ENCODE results near the gene GAST. TPM values are rescaled to one million over a fixed set of nuclear protein-coding genes. Genes with fewer than 3 reads are reported as not detected.

GAST gene
- total RNA-seq, 1 experiment from 2014 or later = not detected

GRCh38 chr17:41751288-41751687 is 39.2 kb downstream of the GAST start:
- CTCF ChIA-PET = interaction anchor here (1.3 kb wide), 1 partner anchor 35 kb away, joined by 3 read pairs; the partner anchor contains the start of gene JUP
- Histone ChIP-seq H3K27ac (ENCODE audit: low read depth, low read length) (no peak overlapping the region), H2AFZ (ENCODE audit: low read depth, low read length, poor library complexity, severe bottlenecking) (no peak overlapping the region), H3K9me2 (ENCODE audit: insufficient read depth) (no peaks in the 10 kb centered on the region), H4K20me1 (ENCODE audit: insufficient read depth) (no peaks in the 10 kb centered on the region), H3K4me2 (ENCODE audit: low read length) (no peak overlapping the region), H3K36me3 (ENCODE audit: control insufficient read depth in 1 of 2, insufficient read depth in 2 of 2, low read length in 2 of 2) (peaks cover 7 to 13% of the 10 kb centered on the region in 2 experiments; a peak in 2 of 4 replicates), H3K9me3 (ENCODE audit: control insufficient read depth in 1 of 2, insufficient read depth in 1 of 2, low read depth in 1 of 2, low read length in 2 of 2) (no peaks in the 10 kb centered on the region), H3K27me3 (ENCODE audit: insufficient read depth, low read length) (no peaks in the 10 kb centered on the region), H3K4me3 (replicated peaks in 1 of 2; ENCODE audit: low read depth in 1 of 2, low read length in 2 of 2) (no peak overlapping the region), H3K9ac (ENCODE audit: low read length) (no peak overlapping the region), H3K79me2 (ENCODE audit: insufficient read depth, low read length) (no peaks in the 10 kb centered on the region), H3K4me1 (ENCODE audit: control insufficient read depth in 1 of 2, insufficient read depth in 2 of 2, low read length in 2 of 2) (no peaks in the 10 kb centered on the region)
- BruUV-seq (replicated peaks) = no TSS peak
- POLR2A ChIA-PET = interaction anchor here (0.7 to 1.3 kb wide), 3 partner anchors 10 to 38 kb away, joined by 3 to 4 read pairs (median 3); partner anchors contain the start of gene JUP
- no peak for ATAC-seq
- no peak for DNase-seq (ENCODE audit: low read depth, low spot score)
- RAD21 ChIA-PET (ENCODE audit: low non-redundant PET in 1 of 2, low total read pairs in 2 of 2, uncharacterized antibody in 2 of 2, unreplicated experiment in 2 of 2) = interaction anchor here in 1 of 2 experiments (0.6 kb wide), 1 partner anchor 49 kb away, joined by 3 read pairs; no protein-coding TSS in a partner anchor
- TF ChIP-seq, protein P1, sequence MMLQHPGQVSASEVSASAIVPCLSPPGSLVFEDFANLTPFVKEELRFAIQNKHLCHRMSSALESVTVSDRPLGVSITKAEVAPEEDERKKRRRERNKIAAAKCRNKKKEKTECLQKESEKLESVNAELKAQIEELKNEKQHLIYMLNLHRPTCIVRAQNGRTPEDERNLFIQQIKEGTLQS (IDR thresholded peaks at IDR 0.05) = no peak
- TF ChIP-seq YY1 (IDR thresholded peaks at IDR 0.05; ENCODE audit: extremely low read depth, insufficient replicate concordance, low read depth, low read length) = no peak
- TF ChIP-seq, protein P2, sequence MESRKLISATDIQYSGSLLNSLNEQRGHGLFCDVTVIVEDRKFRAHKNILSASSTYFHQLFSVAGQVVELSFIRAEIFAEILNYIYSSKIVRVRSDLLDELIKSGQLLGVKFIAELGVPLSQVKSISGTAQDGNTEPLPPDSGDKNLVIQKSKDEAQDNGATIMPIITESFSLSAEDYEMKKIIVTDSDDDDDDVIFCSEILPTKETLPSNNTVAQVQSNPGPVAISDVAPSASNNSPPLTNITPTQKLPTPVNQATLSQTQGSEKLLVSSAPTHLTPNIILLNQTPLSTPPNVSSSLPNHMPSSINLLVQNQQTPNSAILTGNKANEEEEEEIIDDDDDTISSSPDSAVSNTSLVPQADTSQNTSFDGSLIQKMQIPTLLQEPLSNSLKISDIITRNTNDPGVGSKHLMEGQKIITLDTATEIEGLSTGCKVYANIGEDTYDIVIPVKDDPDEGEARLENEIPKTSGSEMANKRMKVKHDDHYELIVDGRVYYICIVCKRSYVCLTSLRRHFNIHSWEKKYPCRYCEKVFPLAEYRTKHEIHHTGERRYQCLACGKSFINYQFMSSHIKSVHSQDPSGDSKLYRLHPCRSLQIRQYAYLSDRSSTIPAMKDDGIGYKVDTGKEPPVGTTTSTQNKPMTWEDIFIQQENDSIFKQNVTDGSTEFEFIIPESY (IDR thresholded peaks at IDR 0.05; ENCODE audit: extremely low read depth, insufficient replicate concordance, low read length) = no peak
- TF ChIP-seq POLR2AphosphoS5 (IDR thresholded peaks at IDR 0.05; ENCODE audit: low read depth, low read length) = no peak; the same call in 1 of the 2 replicates
- no peak for TF ChIP-seq RAD21 (IDR thresholded peaks at IDR 0.05; ENCODE audit: low read depth)
- TF ChIP-seq CEBPB (IDR thresholded peaks at IDR 0.05; ENCODE audit: low read depth) = no peak
- no peak for TF ChIP-seq EZH2 (IDR thresholded peaks at IDR 0.05)
- TF ChIP-seq ZFX (IDR thresholded peaks at IDR 0.05) = no peak
- no peak for TF ChIP-seq SP1 (IDR thresholded peaks at IDR 0.05; ENCODE audit: low read depth)
- no peak for TF ChIP-seq EGR1 (IDR thresholded peaks at IDR 0.05; ENCODE audit: low read depth)
- intact Hi-C loops (cut with micrococcal nuclease) = no loop called here

Data from HCT116 (cell line).